Measurements from ENCODE around the gene CDC42BPB. TPM values are rescaled to one million over a fixed set of nuclear protein-coding genes. Genes with fewer than 3 reads are reported as not detected.

The CDC42BPB gene
- total RNA-seq, 1 experiment from 2014 or later, result 45.0 TPM

DNA sequence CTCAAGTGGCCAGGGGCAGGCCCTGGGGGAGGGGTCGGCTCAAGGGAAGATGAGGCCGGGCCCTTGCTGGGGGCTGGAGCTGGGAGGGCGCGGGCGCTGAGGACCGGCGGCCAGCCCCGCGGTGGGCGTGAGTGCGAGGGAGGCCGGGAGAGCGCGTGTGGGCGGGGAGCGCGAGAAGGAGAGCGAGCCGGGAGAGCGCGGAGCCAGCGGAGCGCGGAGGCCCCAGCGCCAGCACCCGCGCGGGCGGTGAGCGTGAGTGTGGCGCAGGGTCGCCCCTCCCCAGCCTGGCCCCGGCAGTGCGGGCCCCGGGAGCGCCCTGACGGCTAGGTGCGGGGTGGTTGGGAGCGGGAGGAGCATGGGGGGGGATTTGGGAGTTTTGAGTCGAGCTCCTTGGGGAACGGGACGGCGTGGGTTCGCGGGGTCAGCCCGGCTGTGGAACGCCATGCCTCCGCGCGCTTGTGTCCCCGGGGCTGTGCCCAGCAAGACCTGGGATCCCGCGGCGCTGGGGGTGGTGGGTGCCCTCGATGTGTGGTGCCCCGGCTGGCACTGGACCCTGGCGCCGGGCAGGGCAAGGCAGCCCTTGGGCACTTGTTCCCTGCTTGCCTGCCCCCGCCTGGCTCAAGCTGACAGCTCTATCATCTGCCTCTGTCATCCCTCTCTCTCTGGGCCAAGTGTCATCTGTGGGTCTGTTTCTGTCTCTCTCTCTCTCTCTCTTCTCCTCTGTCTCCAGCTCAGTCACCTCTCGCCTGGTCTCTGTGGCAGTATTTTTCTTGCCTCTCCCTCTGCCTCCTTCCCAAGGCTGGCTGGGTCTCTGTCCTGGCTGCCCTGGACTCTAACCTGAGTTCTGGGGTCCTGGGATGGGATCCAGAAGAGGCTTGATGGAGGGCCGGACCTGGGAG lies 26.9 kb upstream of the CDC42BPB start, which contains the start of gene LBHD2:
Gene LBHD2 (plus strand): TSS at position 190 of the 899 bp plus-strand sequence. CDS start 1,803 bp downstream, outside the sequence.
- DNase-seq (ENCODE audit: low read depth, low spot score), result no peak
- in situ Hi-C loops (cut with HindIII; ENCODE audit: low pct_unique_long_range_greater_than_20kb, low sequenced_read_pairs), result no loop called here

DNA sequence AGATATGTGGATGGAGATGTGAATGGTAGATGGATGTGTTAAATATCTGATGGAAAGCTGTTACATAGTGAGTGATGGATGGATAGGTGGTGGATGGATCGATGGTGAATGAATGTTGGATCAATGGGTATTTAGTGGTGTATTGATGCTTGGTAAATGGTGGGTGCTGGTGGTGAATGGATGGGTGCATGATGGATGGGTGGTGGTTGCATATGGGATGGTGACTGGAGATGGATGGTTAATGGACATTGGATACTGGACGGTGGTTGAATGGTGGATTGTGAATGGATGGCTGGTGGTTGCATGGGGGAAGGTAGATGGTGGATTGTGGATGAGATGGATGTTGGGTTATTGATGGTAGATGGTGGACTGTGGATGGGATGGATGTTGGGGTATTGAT lies 24.6 kb upstream of the CDC42BPB start:
- DNase-seq (ENCODE audit: low read depth, low spot score), result no peak
- in situ Hi-C loops (cut with HindIII; ENCODE audit: low pct_unique_long_range_greater_than_20kb, low sequenced_read_pairs), result no loop called here

DNA sequence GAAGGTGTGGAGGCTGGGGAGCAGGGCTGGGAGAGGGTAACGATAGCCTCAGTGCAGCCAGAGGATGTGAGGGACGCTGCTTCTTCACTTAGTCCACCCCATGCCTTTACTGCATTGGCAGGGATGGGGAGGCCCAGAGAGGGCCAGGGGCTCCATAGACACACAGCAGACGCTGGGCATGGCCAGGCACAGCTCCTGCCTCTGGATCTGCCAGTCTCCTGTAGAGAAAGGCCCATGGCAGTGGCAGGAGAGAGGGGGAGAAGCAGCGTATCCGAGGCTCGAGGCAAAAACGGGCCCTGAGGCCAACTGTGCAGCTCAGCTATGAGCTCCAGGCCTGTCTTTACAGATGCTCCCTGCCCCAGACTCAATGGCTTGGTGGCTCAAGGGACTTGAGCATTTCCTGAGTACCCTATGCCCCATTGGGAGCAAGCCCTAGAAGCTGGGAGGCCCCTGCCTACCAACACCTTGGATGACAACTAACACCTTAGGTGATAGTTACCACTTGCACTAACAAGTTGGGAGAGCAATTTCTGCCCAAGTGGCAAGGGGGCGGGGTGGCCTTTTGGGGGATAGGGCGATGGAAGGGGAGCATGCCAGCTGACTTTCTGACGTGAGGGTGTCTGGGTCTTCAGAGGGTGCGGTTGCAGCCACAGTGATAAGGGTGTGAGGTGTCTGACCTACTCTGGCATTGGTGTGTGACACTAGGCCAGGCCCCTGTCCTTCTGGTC lies 21.7 kb upstream of the CDC42BPB start:
- no peak for DNase-seq (ENCODE audit: low read depth, low spot score)
- in situ Hi-C loops (cut with HindIII; ENCODE audit: low pct_unique_long_range_greater_than_20kb, low sequenced_read_pairs), result no loop called here

DNA sequence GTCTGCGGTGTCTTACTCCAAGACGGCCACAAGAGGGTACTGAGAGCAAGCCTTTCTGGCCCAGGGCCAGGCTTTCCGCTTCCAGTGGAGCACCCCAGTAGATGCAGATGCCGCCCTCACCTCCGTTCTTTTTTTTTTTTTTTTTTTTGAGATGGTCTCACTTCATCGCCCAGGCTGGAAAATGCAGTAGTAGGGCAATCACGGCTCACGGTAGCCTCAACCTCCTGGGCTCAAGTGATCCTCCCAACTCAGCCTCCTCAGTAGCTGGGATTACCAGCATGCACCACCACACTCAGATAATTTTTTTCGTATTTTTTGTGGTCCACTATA lies 21.0 kb upstream of the CDC42BPB start:
- in situ Hi-C loops (cut with HindIII; ENCODE audit: low pct_unique_long_range_greater_than_20kb, low sequenced_read_pairs), result no loop called here
- DNase-seq (ENCODE audit: low read depth, low spot score), result peak; percentile 80

DNA sequence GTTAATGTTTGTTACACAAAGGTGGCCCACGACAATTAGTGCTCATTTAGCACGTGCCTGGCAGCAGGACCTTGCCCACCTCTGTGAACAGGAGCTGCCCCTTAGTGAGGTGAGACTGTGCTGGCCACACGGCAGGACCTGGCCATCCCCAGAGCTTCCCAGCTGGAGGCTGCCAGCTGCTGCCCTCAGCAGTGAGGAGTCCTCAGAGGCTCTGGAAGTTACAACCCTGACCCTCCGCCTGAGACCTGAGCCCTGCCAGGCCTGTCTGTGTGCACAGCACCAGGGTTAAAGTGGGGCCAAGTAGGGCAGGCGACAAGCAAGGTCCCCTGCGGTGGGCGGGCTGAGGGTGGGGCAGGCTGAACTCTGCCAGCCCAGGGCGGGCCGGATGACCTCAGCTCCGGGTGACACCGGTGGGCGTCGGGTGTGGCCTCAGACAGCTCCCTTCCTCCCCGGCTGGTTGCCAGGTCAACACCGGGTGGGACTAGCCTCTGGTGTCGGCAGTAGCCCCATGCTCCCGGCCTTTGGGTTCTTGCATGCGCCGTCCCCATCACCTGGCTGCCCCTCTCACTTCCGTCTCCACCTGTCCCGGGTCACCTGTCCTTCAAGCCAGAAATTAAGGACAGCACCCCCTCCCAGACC lies 17.5 kb upstream of the CDC42BPB start:
- no peak for DNase-seq (ENCODE audit: low read depth, low spot score)
- in situ Hi-C loops (cut with HindIII; ENCODE audit: low pct_unique_long_range_greater_than_20kb, low sequenced_read_pairs), result no loop called here

DNA sequence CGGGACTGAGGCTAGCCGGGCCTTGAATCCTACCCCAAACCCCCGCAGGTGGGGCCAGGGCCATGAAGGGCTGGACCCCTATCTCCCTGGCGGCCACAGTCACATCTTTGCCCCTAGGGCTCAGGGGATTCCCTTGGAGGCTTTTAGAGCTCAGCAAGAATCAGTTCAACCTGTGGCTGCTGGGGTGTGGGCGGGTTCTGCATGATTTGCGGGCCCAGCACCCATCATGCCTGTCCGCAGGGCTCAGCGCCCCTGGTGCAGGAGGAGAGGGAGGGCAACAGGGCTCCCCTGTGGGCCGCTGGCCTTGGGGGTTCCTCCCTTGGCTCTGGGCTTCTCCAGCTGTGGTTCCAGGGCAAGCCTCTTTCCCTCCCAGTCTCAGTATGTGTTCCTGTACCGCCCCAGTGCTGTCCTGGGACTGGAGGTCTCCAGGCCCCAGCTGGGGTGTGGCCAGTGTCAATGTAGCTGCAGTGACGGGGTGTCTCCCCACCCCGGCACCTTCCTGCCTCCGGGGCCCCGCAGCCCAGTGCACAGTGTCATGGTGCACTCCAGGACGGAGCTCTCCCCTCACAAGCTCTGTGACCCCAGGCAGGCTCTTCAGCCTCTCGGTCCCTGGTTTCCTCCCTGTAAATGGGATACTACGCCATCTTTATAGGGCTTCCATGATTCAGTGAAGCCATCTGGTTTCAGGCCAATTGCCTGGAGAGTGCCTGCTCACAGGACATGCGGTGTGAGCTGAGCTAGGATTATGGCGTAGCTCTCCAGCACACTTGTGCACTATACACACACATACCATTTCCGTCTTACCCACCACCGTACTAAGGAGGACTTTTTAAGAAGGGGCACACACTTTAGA lies 16.8 kb upstream of the CDC42BPB start:
- in situ Hi-C loops (cut with HindIII; ENCODE audit: low pct_unique_long_range_greater_than_20kb, low sequenced_read_pairs), result no loop called here
- no peak for DNase-seq (ENCODE audit: low read depth, low spot score)

DNA sequence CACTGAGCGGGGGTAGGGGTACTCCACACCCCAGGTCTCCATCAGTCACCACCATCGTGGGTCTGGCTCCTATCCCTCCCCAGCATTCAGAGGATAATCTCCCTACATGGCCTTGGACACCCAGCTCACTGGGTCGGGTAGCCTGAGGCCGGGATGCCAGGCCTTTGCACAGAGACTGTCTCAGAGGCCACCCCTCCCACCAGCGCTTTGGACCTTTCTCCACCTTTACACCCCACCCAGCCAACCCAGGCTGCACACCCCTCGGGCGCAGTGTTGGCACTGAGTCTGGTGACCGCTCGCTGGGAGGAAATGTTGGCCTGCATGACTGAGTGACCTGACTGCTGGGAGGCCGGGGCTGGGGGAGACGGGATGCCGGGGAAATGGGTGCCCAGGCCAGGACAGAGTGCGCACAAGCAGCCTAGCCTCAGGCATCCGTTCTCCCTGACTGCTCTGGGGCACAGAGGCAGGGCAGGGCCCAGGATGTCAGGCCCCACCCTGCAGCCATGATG lies 16.1 kb upstream of the CDC42BPB start:
- no peak for DNase-seq (ENCODE audit: low read depth, low spot score)
- in situ Hi-C loops (cut with HindIII; ENCODE audit: low pct_unique_long_range_greater_than_20kb, low sequenced_read_pairs), result no loop called here

DNA sequence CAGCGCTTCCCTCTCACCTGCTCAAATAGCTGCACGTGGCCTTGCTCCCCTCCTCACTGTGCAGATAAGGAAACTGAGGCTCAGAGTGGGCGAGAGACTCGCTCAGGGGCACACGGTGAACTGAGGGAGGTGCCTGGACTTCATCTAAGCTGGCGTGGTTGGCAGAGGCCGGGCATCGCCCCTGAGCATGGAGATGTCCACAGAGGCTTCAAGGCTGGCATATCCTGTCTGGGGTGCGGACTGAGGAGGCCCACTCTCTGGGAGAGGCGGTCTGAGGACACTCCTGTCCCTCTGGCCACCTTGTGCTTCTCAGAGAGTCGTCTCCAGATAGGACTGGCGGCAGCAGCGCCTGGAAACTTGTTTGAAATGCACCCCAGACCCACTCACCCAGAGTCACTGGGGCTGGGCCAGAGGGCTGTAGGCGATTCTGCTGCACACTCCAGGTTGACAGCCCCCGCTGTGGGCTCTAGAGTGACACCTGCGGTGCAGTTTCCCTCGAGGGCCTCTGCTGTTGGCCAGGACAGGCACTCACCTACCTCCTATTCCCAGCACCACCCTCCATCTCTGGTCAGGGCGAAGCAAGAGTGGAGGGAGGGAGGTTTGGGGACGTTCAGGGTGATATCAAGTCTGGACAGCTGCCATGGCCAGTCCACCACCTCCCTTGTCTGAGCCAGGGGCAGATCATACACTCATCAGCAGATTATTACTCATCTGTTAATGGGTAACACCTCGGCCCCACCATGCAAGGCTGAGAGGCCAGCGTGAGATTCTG lies 15.4 kb upstream of the CDC42BPB start:
- DNase-seq (ENCODE audit: low read depth, low spot score), result no peak
- in situ Hi-C loops (cut with HindIII; ENCODE audit: low pct_unique_long_range_greater_than_20kb, low sequenced_read_pairs), result no loop called here

DNA sequence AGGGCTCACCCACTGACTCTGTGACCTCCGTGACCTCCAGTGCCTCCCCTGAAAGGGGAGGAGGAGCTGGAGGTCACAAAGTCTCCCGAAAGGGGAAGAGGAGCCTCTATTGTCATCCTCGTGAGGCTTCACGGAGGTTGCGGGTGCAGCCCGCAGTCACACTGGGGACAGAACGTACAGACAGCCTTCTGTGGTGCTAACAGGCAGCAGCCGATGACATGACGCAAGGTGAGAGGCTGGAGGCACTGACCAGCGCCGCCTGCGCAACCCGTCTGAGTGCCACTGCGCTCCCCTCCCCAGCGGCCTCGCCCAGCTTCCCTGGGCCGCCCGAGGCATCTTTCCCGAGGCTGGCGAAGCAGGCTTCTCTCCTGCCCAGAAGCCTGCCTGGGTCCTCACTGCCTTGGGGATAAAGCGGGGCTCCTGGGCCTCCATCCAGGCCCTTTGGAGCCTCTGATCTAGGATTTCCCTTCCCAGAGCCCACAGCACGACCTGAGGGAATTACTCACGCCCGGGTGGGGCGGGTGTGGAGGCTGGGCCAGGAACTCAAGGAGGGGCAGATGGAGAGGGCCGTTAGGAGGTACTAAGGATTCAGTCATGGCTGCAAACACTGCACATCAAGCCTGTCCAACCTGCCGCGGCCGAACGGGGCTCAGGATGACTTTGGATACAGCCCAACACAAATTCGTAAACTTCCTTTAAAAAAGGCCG lies 14.3 kb upstream of the CDC42BPB start:
- in situ Hi-C loops (cut with HindIII; ENCODE audit: low pct_unique_long_range_greater_than_20kb, low sequenced_read_pairs), result no loop called here
- no peak for DNase-seq (ENCODE audit: low read depth, low spot score)

DNA sequence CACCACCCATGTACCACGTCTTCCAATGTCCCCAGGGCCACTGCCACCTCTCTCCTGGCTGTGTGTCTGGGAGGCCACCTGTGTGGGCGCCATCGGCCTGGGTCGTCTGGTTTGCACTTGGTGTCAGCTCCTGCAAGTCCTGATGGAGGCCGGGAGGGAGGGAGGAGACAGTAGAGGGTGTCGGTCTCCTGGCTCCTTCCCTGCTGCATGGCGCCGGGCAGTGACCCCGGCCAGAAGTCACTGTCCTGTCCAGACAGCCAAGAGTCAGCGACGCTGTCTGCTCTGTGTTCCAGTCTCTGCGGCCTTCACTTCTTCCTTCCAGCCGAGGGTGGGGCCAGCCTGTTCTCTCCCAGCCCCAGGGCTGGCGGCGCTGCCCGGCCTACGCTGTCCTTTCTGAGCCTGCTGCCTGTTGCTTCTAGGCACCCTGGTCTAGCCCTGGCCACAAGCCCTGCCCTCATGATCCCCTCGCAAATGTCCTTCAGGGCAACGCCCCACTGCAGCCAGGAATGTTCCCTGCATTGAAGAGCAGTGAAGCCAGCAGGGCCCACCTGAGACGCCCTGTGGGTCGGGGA lies 13.7 kb upstream of the CDC42BPB start:
- in situ Hi-C loops (cut with HindIII; ENCODE audit: low pct_unique_long_range_greater_than_20kb, low sequenced_read_pairs), result no loop called here

DNA sequence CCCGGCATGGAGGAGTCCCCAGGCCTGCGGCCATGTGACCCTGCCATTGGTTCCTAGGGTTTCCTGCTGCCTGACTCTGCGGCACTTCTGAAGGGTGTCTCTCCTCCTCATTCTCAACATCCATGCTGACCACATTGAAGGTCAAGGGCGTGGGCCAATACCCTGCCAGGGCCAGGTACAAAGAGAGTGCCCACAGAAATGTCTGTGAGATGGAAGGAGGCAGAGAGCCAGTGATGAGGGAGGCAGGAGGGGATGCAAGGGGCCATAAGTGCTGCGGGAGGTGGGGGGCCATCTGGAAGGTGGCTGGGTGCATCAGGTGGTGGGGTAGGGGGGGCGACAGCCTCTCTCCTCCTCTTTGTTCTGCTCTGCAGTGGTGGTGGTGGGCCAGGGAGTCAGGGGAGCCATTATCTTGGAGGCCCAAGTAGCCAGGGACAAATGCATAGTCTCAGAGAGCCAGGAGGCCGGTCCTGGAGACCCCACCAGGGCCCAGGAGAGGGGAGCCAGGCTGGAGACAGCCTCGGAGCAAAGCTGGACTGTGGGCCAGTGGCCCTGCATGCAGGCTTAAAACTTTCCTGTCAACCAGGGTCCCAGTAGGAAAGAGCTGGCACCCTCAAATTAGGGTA lies 13.0 kb upstream of the CDC42BPB start:
- no peak for DNase-seq (ENCODE audit: low read depth, low spot score)
- in situ Hi-C loops (cut with HindIII; ENCODE audit: low pct_unique_long_range_greater_than_20kb, low sequenced_read_pairs), result no loop called here

More for the DNA sequence above, 13.7 kb upstream of the CDC42BPB start:
- no peak for DNase-seq (ENCODE audit: low read depth, low spot score)

DNA sequence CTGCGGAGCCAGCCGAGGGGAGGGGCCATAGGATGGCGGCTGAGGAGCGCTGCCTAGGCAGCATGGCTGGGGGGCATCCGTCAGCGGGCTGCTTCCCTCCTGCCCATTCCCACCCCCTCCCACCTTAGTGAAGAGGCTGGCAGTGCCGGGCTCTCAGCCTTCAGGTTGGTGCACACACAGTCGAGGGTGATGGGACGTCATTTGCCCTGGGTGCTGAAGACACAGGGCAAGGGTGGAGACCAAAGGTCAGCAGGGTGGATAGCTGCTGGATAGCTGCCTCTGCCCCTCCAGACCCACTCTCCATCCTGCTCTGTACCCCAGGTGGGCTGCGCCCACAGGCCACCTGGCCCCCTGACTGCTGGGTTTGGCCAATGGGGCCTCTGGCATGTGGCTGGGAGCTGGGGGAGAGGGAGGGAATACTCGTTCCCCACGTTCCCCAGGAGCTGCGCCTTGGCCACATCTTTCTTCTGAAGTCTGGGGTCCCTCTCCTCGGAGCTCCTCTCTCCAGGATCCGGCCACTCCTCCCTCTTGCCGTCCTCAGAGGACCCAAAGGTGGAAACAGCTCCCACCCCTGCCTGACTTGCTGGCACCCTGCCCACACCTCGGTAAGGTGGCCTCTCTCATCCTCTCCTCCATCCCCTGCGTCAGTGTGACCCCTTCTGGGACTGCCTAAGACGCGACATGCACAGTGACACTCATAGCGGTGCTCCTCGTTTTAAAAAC lies 11.2 kb upstream of the CDC42BPB start:
- in situ Hi-C loops (cut with HindIII; ENCODE audit: low pct_unique_long_range_greater_than_20kb, low sequenced_read_pairs), result no loop called here
- no peak for DNase-seq (ENCODE audit: low read depth, low spot score)

DNA sequence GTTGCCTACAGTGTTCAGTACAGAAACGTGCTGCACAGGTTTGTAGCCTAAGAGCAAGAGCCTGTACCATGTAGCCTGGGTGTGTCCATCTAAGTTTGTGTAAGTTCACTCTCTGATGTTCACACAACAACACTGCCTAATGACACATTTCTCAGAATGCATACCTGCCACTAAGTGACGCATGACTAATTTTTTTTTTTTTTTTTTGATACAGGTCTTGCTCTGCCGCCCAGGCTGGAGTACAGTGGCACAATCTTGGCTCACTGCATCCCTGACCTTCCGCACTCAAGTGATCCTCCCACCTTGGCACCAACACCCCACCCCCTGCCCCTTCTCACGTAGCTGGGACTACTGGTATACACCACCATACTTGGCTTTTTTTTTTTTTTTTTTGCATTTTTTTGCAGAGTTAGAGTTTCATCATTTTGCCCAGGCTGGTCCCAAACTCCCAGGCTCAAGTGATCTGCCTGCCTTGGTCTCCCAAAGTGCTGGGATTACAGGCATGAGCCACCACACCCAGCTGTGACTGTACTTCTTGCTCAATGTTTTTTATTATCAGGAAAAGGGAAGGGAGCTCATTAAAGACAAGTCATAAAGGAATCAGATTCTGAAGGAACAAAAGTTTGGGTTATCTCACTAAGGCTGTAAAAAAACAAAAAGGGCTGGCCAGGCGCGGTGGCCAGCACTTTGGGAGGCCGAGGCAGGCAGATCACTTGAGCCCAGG lies 10.0 kb upstream of the CDC42BPB start:
- no peak for DNase-seq (ENCODE audit: low read depth, low spot score)
- in situ Hi-C loops (cut with HindIII; ENCODE audit: low pct_unique_long_range_greater_than_20kb, low sequenced_read_pairs), result no loop called here

DNA sequence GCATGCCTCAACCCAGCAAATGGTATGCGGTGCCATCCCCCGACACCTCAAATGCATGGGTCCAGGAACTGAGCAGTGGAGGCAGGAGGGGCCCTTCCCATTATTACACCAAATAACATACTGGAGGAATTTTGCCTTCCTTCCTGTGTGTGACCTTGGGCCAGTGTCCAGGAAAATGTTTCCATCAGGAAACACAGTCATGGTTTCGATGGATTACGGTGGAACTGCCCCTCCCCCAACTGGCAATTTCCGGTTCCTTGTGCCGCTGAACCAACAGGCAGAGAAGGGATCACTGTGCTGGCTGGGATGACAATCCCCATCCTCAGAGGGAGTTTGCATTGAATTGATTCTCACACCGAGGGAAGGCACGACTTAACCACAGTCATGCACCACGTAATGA lies 9.1 kb upstream of the CDC42BPB start:
- no peak for DNase-seq (ENCODE audit: low read depth, low spot score)
- in situ Hi-C loops (cut with HindIII; ENCODE audit: low pct_unique_long_range_greater_than_20kb, low sequenced_read_pairs), result no loop called here
